ENCODE data around the gene FRS2.

The FRS2 gene

DNA sequence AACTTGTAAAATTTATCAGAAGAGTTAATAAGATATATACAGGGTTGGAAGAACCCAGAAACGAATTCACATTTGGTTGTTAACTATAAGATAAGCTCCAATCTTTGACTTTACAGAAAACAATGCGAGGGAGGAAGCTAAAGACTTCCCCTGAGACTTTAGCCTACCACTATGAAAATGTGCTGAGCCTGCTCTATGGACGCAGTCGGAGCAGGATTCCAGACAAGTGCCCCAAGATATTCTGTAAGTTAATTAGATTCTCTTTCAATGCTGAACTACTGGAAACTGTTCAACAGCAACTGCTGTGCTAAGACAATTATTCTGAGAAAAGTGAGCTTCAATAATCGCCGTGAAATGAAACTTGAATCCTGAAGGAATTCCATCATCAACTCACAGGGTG is 148.9 kb downstream of the FRS2 start:
- DNase-seq (ENCODE audit: low read depth in 2 of 2, low spot score in 1 of 2), result no peak

DNA sequence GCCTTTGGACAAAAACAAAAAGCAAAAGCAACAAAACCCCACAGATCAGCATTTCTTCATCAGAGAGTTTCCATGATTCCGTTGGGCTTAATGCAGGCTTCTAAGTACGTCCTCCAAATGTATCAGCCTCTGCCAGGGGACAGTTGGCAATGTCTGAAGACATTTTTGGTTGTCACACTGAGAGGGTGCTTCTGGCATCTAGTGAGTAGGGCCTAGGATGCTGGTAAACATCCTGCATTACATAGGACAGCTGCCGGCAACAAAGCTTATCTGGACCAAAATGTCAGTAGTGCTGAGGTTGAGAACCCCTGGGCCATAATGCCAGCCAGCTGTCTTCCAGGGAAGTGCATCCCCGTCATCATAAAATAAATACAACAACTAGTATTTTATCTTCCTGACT is 149.9 kb downstream of the FRS2 start:
- DNase-seq (ENCODE audit: low read depth in 2 of 2, low spot score in 1 of 2), result no peak

DNA sequence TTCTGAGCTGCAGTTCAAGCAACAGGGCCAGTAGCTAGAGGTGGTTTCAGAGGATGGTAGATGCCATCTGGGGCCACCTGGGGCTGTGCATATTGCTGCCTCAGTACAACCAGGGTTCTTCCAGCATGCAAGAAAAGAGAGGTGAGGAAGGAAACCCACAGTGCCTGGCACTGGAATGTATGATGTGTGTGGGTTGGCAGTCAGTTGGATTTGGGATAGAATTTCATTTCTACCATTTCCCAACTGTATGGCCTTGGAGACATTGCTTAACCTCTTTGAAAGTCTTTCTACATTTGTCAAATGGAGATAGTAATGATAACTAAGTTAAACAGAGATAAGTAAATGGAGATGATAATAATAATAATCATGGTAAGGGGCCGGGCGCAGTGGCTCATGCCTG is 150.7 kb downstream of the FRS2 start:
- no peak for DNase-seq (ENCODE audit: low read depth in 2 of 2, low spot score in 1 of 2)

DNA sequence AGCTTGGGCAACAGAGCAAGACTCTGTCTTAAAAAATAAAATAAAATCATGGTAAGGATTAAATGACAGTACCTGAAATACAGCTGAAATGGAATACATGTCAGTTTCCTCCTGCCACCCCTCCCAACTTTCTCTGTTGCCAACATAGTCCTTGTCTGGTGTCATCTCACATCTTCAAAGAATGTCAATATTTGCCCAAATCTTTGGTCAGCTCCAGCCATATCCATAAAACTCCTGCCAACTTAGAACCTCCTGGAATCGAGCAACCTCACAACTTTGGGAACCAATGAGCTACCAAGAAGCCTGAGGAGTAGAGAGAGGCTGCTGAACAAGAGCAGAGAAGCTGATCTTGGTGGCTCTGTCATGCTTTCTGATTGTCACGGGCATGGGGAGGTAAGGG is 151.4 kb downstream of the FRS2 start:
- no peak for DNase-seq (ENCODE audit: low read depth in 2 of 2, low spot score in 1 of 2)

DNA sequence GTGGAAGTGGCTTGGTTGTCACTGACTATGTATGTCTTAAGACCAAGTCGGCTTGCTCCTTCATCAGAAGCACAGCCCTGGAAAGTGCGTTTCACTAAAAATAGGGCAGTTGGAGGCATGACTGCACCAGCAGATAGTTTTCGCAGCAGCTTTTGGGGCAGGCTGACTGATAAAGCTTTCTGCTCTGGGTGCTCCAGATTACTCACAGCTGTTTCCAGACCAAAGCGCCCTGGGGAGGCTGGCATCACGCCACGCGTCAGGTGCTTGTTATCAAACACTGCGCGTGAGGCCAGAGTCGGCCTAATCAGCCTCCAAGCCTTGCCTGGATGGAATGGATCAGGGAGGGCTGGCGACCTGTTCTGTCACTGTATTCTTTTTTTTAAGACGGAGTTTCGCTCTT is 153.8 kb downstream of the FRS2 start:
- no peak for DNase-seq (ENCODE audit: low read depth in 2 of 2, low spot score in 1 of 2)

DNA sequence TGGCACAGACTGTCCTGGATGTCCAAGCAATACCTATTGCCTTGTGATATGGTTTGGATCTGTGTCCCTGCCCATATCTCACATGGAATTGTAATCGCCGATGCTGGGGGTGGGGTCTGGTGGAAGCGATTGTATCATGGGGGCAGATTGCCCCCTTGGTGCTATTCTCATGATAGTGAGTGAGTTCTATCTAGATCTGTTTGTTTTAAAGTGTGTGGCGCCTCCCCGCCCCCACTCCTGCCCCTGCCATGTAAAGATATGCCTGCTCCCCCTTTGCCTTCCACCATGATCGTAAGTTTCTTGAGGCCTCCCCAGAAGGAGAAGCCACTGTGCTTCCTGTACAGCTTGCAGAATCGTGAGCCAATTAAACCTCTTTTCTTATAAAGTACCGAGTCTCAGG is 157.3 kb downstream of the FRS2 start:
- no peak for DNase-seq (ENCODE audit: low read depth in 2 of 2, low spot score in 1 of 2)

Data from stimulated activated CD8-positive, alpha-beta memory T cell treated with anti-CD3 and anti-CD28 coated beads, Interleukin-4, amount 100 ng/mL, for 4 hours (primary cell).